ENCODE measurements around the gene MDM2. TPM values are rescaled to one million over a fixed set of nuclear protein-coding genes. Genes with fewer than 3 reads are reported as not detected.
"Not testable (repeated sequence)": the region's sequence is repeated elsewhere in the genome, so short reads cannot be mapped to it uniquely, and the experiment has no call there.

MDM2 gene
- total RNA-seq, 2 experiments from 2014 or later: 207 to 214 TPM

GRCh38 chr12:68802372-68802745, 5.6 kb upstream of the MDM2 start:
- peaks cover 28% of the 10 kb centered on the region for H3K4me1 Mint-ChIP-seq
- POLR2A ChIA-PET; H3K4me3 Mint-ChIP-seq; H3K27me3 Mint-ChIP-seq; H3K27ac Mint-ChIP-seq; H3K36me3 Mint-ChIP-seq (ENCODE audit: low read depth); DNase-seq; CTCF ChIA-PET; H3K9me3 Mint-ChIP-seq: not testable (repeated sequence)

- POLR2A ChIA-PET; H3K36me3 Mint-ChIP-seq (ENCODE audit: low read depth); H3K27me3 Mint-ChIP-seq; H3K9me3 Mint-ChIP-seq; H3K27ac Mint-ChIP-seq; DNase-seq; H3K4me3 Mint-ChIP-seq: not testable (repeated sequence)
- peaks cover 30% of the 10 kb centered on the region for H3K4me1 Mint-ChIP-seq
- CTCF ChIA-PET: interaction anchor here (0.7 kb wide), 1 partner anchor 25 kb away, joined by 4 read pairs; no protein-coding TSS in a partner anchor
Observed at GRCh38 chr12:68802911-68803651, 4.9 kb upstream of the MDM2 start.

GRCh38 chr12:68803948-68804656, 3.9 kb upstream of the MDM2 start:
- Mint-ChIP-seq H3K27me3 (no peaks in the 10 kb centered on the region), H3K4me3 (no peak overlapping the region), H3K4me1 (peaks cover 30% of the 10 kb centered on the region), H3K27ac (no peak overlapping the region), H3K36me3 (ENCODE audit: low read depth) (peaks cover 10% of the 10 kb centered on the region), H3K9me3 (no peaks in the 10 kb centered on the region)
- ChIA-PET POLR2A (no interaction called here), CTCF (interaction anchor here (0.6 to 0.7 kb wide), 3 partner anchors 16 to 255 kb away, joined by 3 to 4 read pairs (median 4); no protein-coding TSS in a partner anchor)
- DNase-seq: no peak

- CTCF ChIA-PET: interaction anchor here (1.2 kb wide), 1 partner anchor 13 kb away, joined by 5 read pairs; no protein-coding TSS in a partner anchor
- peaks cover 18% of the 10 kb centered on the region for H3K36me3 Mint-ChIP-seq (ENCODE audit: low read depth)
- H3K4me1 Mint-ChIP-seq: peaks cover 37% of the 10 kb centered on the region
- DNase-seq: no peak
- H3K9me3 Mint-ChIP-seq: no peaks in the 10 kb centered on the region
- no peak overlapping the region for H3K4me3 Mint-ChIP-seq
- no peaks in the 10 kb centered on the region for H3K27me3 Mint-ChIP-seq
- POLR2A ChIA-PET: no interaction called here
- no peak overlapping the region for H3K27ac Mint-ChIP-seq
Observed at GRCh38 chr12:68804657-68805591, 3.1 kb upstream of the MDM2 start.

GRCh38 chr12:68805592-68806120, 2.3 kb upstream of the MDM2 start:
- Mint-ChIP-seq H3K9me3 (no peaks in the 10 kb centered on the region), H3K4me1 (peaks cover 38% of the 10 kb centered on the region), H3K36me3 (ENCODE audit: low read depth) (peaks cover 21% of the 10 kb centered on the region), H3K4me3 (no peak overlapping the region), H3K27ac (no peak overlapping the region), H3K27me3 (no peaks in the 10 kb centered on the region)
- ChIA-PET CTCF (interaction anchor here (1.2 kb wide), 1 partner anchor 14 kb away, joined by 5 read pairs; no protein-coding TSS in a partner anchor), POLR2A (no interaction called here)
- no peak for DNase-seq

- Mint-ChIP-seq H3K4me3 (peak overlapping the region; percentile 93), H3K27ac (peak overlapping the region; percentile 100), H3K4me1 (peaks cover 49% of the 10 kb centered on the region), H3K27me3 (no peaks in the 10 kb centered on the region), H3K9me3 (no peaks in the 10 kb centered on the region), H3K36me3 (ENCODE audit: low read depth) (peaks cover 31% of the 10 kb centered on the region)
- CTCF ChIA-PET: interaction anchor here (0.6 to 1.8 kb wide), 7 partner anchors 10 to 432 kb away, joined by 4 to 11 read pairs (median 5); no protein-coding TSS in a partner anchor
- POLR2A ChIA-PET: no interaction called here
- no peak for DNase-seq
Observed at GRCh38 chr12:68806488-68807237, 1.3 kb upstream of the MDM2 start.

GRCh38 chr12:68807274-68807575, 752 bp upstream of the MDM2 start:
- POLR2A ChIA-PET: interaction anchor here (0.7 kb wide), 1 partner anchor 10 kb away, joined by 4 read pairs; no protein-coding TSS in a partner anchor
- H3K27ac Mint-ChIP-seq: peak overlapping the region; percentile 100
- not testable (repeated sequence) for H3K9me3 Mint-ChIP-seq, DNase-seq, H3K27me3 Mint-ChIP-seq
- peak overlapping the region; percentile 93 for H3K4me3 Mint-ChIP-seq
- peaks cover 47% of the 10 kb centered on the region for H3K4me1 Mint-ChIP-seq
- CTCF ChIA-PET: interaction anchor here (0.7 to 2.4 kb wide), 18 partner anchors 8 to 516 kb away, joined by 3 to 25 read pairs (median 4); no protein-coding TSS in a partner anchor
- peaks cover 34% of the 10 kb centered on the region for H3K36me3 Mint-ChIP-seq (ENCODE audit: low read depth)

- peak overlapping the region; percentile 93 for H3K4me3 Mint-ChIP-seq
- H3K27ac Mint-ChIP-seq: peak overlapping the region; percentile 100
- ChIA-PET CTCF (interaction anchor here (0.7 to 2.4 kb wide), 16 partner anchors 9 to 518 kb away, joined by 3 to 25 read pairs (median 4); no protein-coding TSS in a partner anchor), POLR2A (no interaction called here)
- peaks cover 47% of the 10 kb centered on the region for H3K36me3 Mint-ChIP-seq (ENCODE audit: low read depth)
- no peaks in the 10 kb centered on the region for H3K9me3 Mint-ChIP-seq
- H3K4me1 Mint-ChIP-seq: peaks cover 61% of the 10 kb centered on the region
- H3K27me3 Mint-ChIP-seq: no peaks in the 10 kb centered on the region
- peak; percentile 66 for DNase-seq
Observed at GRCh38 chr12:68808388-68809189, 612 bp downstream of the MDM2 start.

GRCh38 chr12:68809190-68810026, 1.4 kb downstream of the MDM2 start:
- POLR2A ChIA-PET: no interaction called here
- CTCF ChIA-PET: interaction anchor here (0.7 to 2.4 kb wide), 3 partner anchors 9 to 156 kb away, joined by 4 to 25 read pairs (median 9); no protein-coding TSS in a partner anchor
- no peak for DNase-seq
- H3K36me3 Mint-ChIP-seq (ENCODE audit: low read depth): peaks cover 52% of the 10 kb centered on the region
- peaks cover 64% of the 10 kb centered on the region for H3K4me1 Mint-ChIP-seq
- peak overlapping the region; percentile 93 for H3K4me3 Mint-ChIP-seq
- H3K9me3 Mint-ChIP-seq: no peaks in the 10 kb centered on the region
- H3K27me3 Mint-ChIP-seq: no peaks in the 10 kb centered on the region
- peak overlapping the region; percentile 100 for H3K27ac Mint-ChIP-seq

GRCh38 chr12:68810027-68810389, 2.0 kb downstream of the MDM2 start:
- H3K4me1 Mint-ChIP-seq: peaks cover 68% of the 10 kb centered on the region
- POLR2A ChIA-PET, DNase-seq, H3K9me3 Mint-ChIP-seq, CTCF ChIA-PET, H3K27me3 Mint-ChIP-seq: not testable (repeated sequence)
- H3K27ac Mint-ChIP-seq: peak overlapping the region; percentile 19
- peaks cover 56% of the 10 kb centered on the region for H3K36me3 Mint-ChIP-seq (ENCODE audit: low read depth)
- H3K4me3 Mint-ChIP-seq: peak overlapping the region; percentile 93
